ENCODE data around the gene DNAJC12. TPM values are rescaled to one million over a fixed set of nuclear protein-coding genes. Genes with fewer than 3 reads are reported as not detected.

DNAJC12 gene
- total RNA-seq, 1 experiment from 2014 or later, result 2.2 TPM

GRCh38 chr10:67760272-67760671 is 77.7 kb downstream of the DNAJC12 start:
- Mint-ChIP-seq H3K4me3 (ENCODE audit: unreplicated experiment) (no peak overlapping the region), H3K27ac (ENCODE audit: unreplicated experiment) (no peak overlapping the region), H3K36me3 (ENCODE audit: insufficient read depth, unreplicated experiment) (peaks cover 21% of the 10 kb centered on the region), H3K27me3 (ENCODE audit: insufficient read depth, unreplicated experiment) (peaks cover 4% of the 10 kb centered on the region), H3K9me3 (ENCODE audit: unreplicated experiment) (no peaks in the 10 kb centered on the region), H3K4me1 (ENCODE audit: low read depth, unreplicated experiment) (peaks cover 21% of the 10 kb centered on the region)
- H3K4me1 ChIP-seq, result 0 out of 2 replicates have a peak, but pooled peaks cover 8% of the 10 kb centered on the region
- H3K36me3 ChIP-seq (ENCODE audit: control insufficient read depth, insufficient read depth, low read length), result no peaks in the 10 kb centered on the region
- POLR2A ChIA-PET, result no interaction called here
- TF ChIP-seq, protein P1, sequence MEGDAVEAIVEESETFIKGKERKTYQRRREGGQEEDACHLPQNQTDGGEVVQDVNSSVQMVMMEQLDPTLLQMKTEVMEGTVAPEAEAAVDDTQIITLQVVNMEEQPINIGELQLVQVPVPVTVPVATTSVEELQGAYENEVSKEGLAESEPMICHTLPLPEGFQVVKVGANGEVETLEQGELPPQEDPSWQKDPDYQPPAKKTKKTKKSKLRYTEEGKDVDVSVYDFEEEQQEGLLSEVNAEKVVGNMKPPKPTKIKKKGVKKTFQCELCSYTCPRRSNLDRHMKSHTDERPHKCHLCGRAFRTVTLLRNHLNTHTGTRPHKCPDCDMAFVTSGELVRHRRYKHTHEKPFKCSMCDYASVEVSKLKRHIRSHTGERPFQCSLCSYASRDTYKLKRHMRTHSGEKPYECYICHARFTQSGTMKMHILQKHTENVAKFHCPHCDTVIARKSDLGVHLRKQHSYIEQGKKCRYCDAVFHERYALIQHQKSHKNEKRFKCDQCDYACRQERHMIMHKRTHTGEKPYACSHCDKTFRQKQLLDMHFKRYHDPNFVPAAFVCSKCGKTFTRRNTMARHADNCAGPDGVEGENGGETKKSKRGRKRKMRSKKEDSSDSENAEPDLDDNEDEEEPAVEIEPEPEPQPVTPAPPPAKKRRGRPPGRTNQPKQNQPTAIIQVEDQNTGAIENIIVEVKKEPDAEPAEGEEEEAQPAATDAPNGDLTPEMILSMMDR (IDR thresholded peaks at IDR 0.05; ENCODE audit: insufficient read depth in 1 of 2, low read depth in 1 of 2, low read length in 1 of 2, severe bottlenecking in 1 of 2, unreplicated experiment in 1 of 2), result no peak
- intact Hi-C loops (cut with micrococcal nuclease; ENCODE audit: unreplicated experiment), result no loop called here
- no TSS peak for BruUV-seq (replicated peaks)
- H3K4me3 ChIP-seq (ENCODE audit: low read depth, low read length), result no peak overlapping the region
- CTCF ChIA-PET, result no interaction called here
- no peaks in the 10 kb centered on the region for H3K27me3 ChIP-seq (replicated peaks; ENCODE audit: control insufficient read depth, insufficient read depth, low read length)
- H3K9me3 ChIP-seq, result no peaks in the 10 kb centered on the region
- DNase-seq, result no peak

Other genes starting within 250 kb of the DNAJC12 start
- gene CTNNA3, start 142.0 kb downstream of the DNAJC12 start, total RNA-seq (2022), result 0.20 and 0.79 TPM in 2 replicates
- 43.1 and 44.1 TPM in 2 replicates for gene SIRT1, start 46.5 kb upstream of the DNAJC12 start, total RNA-seq (2022)
- 59.4 and 65.2 TPM in 2 replicates for gene HERC4, start 237.1 kb upstream of the DNAJC12 start, total RNA-seq (2022)